ENCODE measurements around the gene CEBPA.

The CEBPA gene

GRCh38 chr19:33266974-33267484 is 35.3 kb downstream of the CEBPA start:
- H3K4me3 ChIP-seq (ENCODE audit: control insufficient read depth, low read depth, low read length): no peak overlapping the region
- no peak for DNase-seq (ENCODE audit: low read depth)

GRCh38 chr19:33264881-33265445 is 37.4 kb downstream of the CEBPA start:
- no peak for TF ChIP-seq CTCF (conservative IDR thresholded peaks at IDR 0.05; ENCODE audit: control insufficient read depth, insufficient read depth, low read depth, low read length)
- H3K4me3 ChIP-seq (ENCODE audit: control insufficient read depth, low read depth, low read length): no peak overlapping the region
- DNase-seq (ENCODE audit: low read depth): no peak

More at GRCh38 chr19:33266974-33267484, 35.3 kb downstream of the CEBPA start:
- no peak for TF ChIP-seq CTCF (conservative IDR thresholded peaks at IDR 0.05; ENCODE audit: control insufficient read depth, insufficient read depth, low read depth, low read length)

GRCh38 chr19:33263325-33264023 is 38.9 kb downstream of the CEBPA start:
- H3K4me3 ChIP-seq (ENCODE audit: control insufficient read depth, low read depth, low read length): no peak overlapping the region
- DNase-seq (ENCODE audit: low read depth): no peak
- TF ChIP-seq CTCF (conservative IDR thresholded peaks at IDR 0.05; ENCODE audit: control insufficient read depth, insufficient read depth, low read depth, low read length): no peak

- TF ChIP-seq CTCF (conservative IDR thresholded peaks at IDR 0.05; ENCODE audit: control insufficient read depth, insufficient read depth, low read depth, low read length): no peak
Measured at GRCh38 chr19:33261511-33262189, 40.7 kb downstream of the CEBPA start.

GRCh38 chr19:33260628-33261418 is 41.5 kb downstream of the CEBPA start:
- no peak for TF ChIP-seq CTCF (conservative IDR thresholded peaks at IDR 0.05; ENCODE audit: control insufficient read depth, insufficient read depth, low read depth, low read length)
- no peak for DNase-seq (ENCODE audit: low read depth)
- no peak overlapping the region for H3K4me3 ChIP-seq (ENCODE audit: control insufficient read depth, low read depth, low read length)

More at GRCh38 chr19:33261511-33262189, 40.7 kb downstream of the CEBPA start:
- H3K4me3 ChIP-seq (ENCODE audit: control insufficient read depth, low read depth, low read length): no peak overlapping the region
- no peak for DNase-seq (ENCODE audit: low read depth)

- no peak for DNase-seq (ENCODE audit: low read depth)
- H3K4me3 ChIP-seq (ENCODE audit: control insufficient read depth, low read depth, low read length): no peak overlapping the region
- TF ChIP-seq CTCF (conservative IDR thresholded peaks at IDR 0.05; ENCODE audit: control insufficient read depth, insufficient read depth, low read depth, low read length): no peak
Measured at GRCh38 chr19:33259539-33259938, 42.8 kb downstream of the CEBPA start.

Data from fibroblast of mammary gland (primary cell).